GM23338 (cell line): Measurements from ENCODE around the gene MAP3K5. TPM values are rescaled to one million over a fixed set of nuclear protein-coding genes. Genes with fewer than 3 reads are reported as not detected.

Experiments
- ATAC-seq: fragments of 200-7000 bp; cut with Tn5 transposase; 3 replicates; pipeline ENCODE4 v1.9.1; 2020
- DNase-seq: peaks from one replicate; pipeline ENCODE4 v3.0.0-alpha.2; 2015; ENCODE audit warnings: low spot score
- H2AFZ ChIP-seq: fragments of 200-600 bp; sonication (generic); 2 replicates; pipeline ENCODE4 v1.8.0; 2016; ENCODE audit warnings: antibody characterized with exemption, mild to moderate bottlenecking, moderate library complexity
- H3F3A ChIP-seq: fragments of 200-600 bp; sonication (generic); replicated peaks from 2 replicates; pipeline ENCODE4 v1.8.0; 2017; ENCODE audit warnings: antibody characterized with exemption, mixed run types, low read depth
- H3K27ac ChIP-seq: fragments of 200-600 bp; sonication (generic); 2 replicates; pipeline ENCODE4 v1.6.1; 2016; ENCODE audit warnings: low read depth
- H3K27me3 ChIP-seq: fragments of 200-600 bp; sonication (generic); 2 replicates; pipeline ENCODE4 v1.8.0; 2016; ENCODE audit warnings: mild to moderate bottlenecking, mixed run types, moderate library complexity; ENCODE audit not compliant: insufficient read depth
- H3K36me3 ChIP-seq: fragments of 200-600 bp; sonication (generic); 2 replicates; pipeline ENCODE4 v1.8.0; 2016; ENCODE audit warnings: mild to moderate bottlenecking; ENCODE audit not compliant: insufficient read depth
- H3K4me1 ChIP-seq: fragments of 200-600 bp; sonication (generic); 2 replicates; pipeline ENCODE4 v1.8.0; 2016; ENCODE audit warnings: mild to moderate bottlenecking, moderate library complexity; ENCODE audit not compliant: insufficient read depth
- H3K4me2 ChIP-seq: fragments of 200-600 bp; sonication (generic); 2 replicates; pipeline ENCODE4 v1.7.1; 2017; ENCODE audit warnings: mixed run types
- H3K4me3 ChIP-seq: fragments of 200-600 bp; sonication (generic); 2 replicates; pipeline ENCODE4 v1.6.1; 2016; ENCODE audit warnings: mixed run types
- H3K79me2 ChIP-seq: fragments of 200-600 bp; sonication (generic); replicated peaks from 2 replicates; pipeline ENCODE4 v1.8.0; 2017; ENCODE audit warnings: mild to moderate bottlenecking; ENCODE audit not compliant: insufficient read depth
- H3K9me2 ChIP-seq: fragments of 200-600 bp; sonication (generic); 2 replicates; pipeline ENCODE4 v1.8.0; 2017; ENCODE audit not compliant: insufficient read depth
- H4K20me1 ChIP-seq: fragments of 200-600 bp; sonication (generic); replicated peaks from 2 replicates; pipeline ENCODE4 v1.8.0; 2017; ENCODE audit warnings: mild to moderate bottlenecking; ENCODE audit not compliant: insufficient read depth
- H3K27ac Mint-ChIP-seq: 2 replicates; pipeline ENCODE4 v1.8.0; 2020; ENCODE audit warnings: inconsistent platforms, mild to moderate bottlenecking, moderate library complexity, mixed read lengths
- H3K27me3 Mint-ChIP-seq: 3 replicates; pipeline ENCODE4 v1.8.0; 2022; ENCODE audit warnings: low read depth, mild to moderate bottlenecking, moderate library complexity, mixed read lengths, inconsistent platforms; ENCODE audit not compliant: insufficient read depth, poor library complexity
- H3K36me3 Mint-ChIP-seq: 3 replicates; pipeline ENCODE4 v1.8.0; 2021; ENCODE audit warnings: low read depth, mild to moderate bottlenecking, inconsistent platforms, moderate library complexity, mixed read lengths
- H3K4me1 Mint-ChIP-seq: 3 replicates; pipeline ENCODE4 v1.8.0; 2020; ENCODE audit warnings: mild to moderate bottlenecking, inconsistent platforms, mixed read lengths
- H3K4me3 Mint-ChIP-seq: 3 replicates; pipeline ENCODE4 v1.8.0; 2021; ENCODE audit warnings: moderate library complexity, mild to moderate bottlenecking, inconsistent platforms, mixed read lengths
- H3K9me3 Mint-ChIP-seq: 3 replicates; pipeline ENCODE4 v1.8.0; 2020; ENCODE audit warnings: moderate library complexity, mild to moderate bottlenecking, inconsistent platforms, mixed read lengths
- CREB1 ChIP-seq: fragments of 250-450 bp; sonication (Bioruptor Pico); IDR thresholded peaks from 2 replicates; pipeline ENCODE4 v1.5.0; 2020; ENCODE audit warnings: low read depth, mild to moderate bottlenecking, moderate library complexity
- EZH2 ChIP-seq: fragments of 200-600 bp; sonication (generic); IDR thresholded peaks from one replicate; pipeline ENCODE4 v1.8.0; 2017; ENCODE audit warnings: antibody characterized with exemption, mild to moderate bottlenecking, low read depth; ENCODE audit not compliant: unreplicated experiment
- EZH2phosphoT487 ChIP-seq: fragments of 200-600 bp; sonication (generic); IDR thresholded peaks from one replicate; pipeline ENCODE4 v1.8.1; 2018; ENCODE audit warnings: antibody characterized with exemption; ENCODE audit not compliant: unreplicated experiment
- JUNB ChIP-seq: IDR thresholded peaks from one replicate; pipeline ENCODE4 v1.6.1; 2016; ENCODE audit warnings: antibody characterized with exemption; ENCODE audit not compliant: unreplicated experiment
- NANOG ChIP-seq: IDR thresholded peaks from 2 replicates; pipeline ENCODE4 v1.6.1; 2016; ENCODE audit warnings: antibody characterized with exemption, borderline replicate concordance
- POLR2AphosphoS5 ChIP-seq: IDR thresholded peaks from 2 replicates; pipeline ENCODE4 v1.6.1; 2016; ENCODE audit warnings: antibody characterized with exemption, low read depth
- STAT1 ChIP-seq: IDR thresholded peaks from one replicate; pipeline ENCODE4 v1.6.1; 2016; ENCODE audit warnings: antibody characterized with exemption; ENCODE audit not compliant: unreplicated experiment
- ZNF331 ChIP-seq: fragments of 250-450 bp; sonication (Bioruptor Pico); IDR thresholded peaks from 2 replicates; pipeline ENCODE4 v1.5.0; 2020; ENCODE audit warnings: low read depth, mild to moderate bottlenecking, moderate library complexity
- polyA plus RNA-seq: library from polyadenylated mRNA; unstranded; fragments of >200 nt; fragmentation: Nextera tagmentation; extraction: Ambion mirVana; gene quantifications from 2 replicates; pipeline ENCODE4 v1.2.1, GENCODE V29; 2016
- total RNA-seq: library from RNA; depleted of rRNA; stranded (reverse); fragments of >200 nt; shearing (Covaris generic); gene quantifications from 2 replicates; pipeline ENCODE4 v1.2.3, GENCODE V29; 2014
- TF ChIP-seq, protein P1 (sequence below), 2 experiments: fragments of 200-600 bp in 1 of 2; sonication (generic) in 1 of 2; conservative IDR thresholded peaks; 2 replicates each; pipeline versions ENCODE4 v1.5.1 to v1.6.1; 2016 to 2017; ENCODE audit warnings: antibody characterized with exemption in 2 of 2, low read depth in 2 of 2, mild to moderate bottlenecking in 2 of 2, moderate library complexity in 1 of 2
- TF ChIP-seq, protein P2 (sequence below): IDR thresholded peaks from one replicate; pipeline ENCODE4 v1.6.1; 2018; ENCODE audit warnings: antibody characterized with exemption; ENCODE audit not compliant: unreplicated experiment

MAP3K5 gene
- total and polyA plus RNA-seq, 2 experiments from 2014 or later = 0.76 to 2.8 TPM

GRCh38 chr6:136550045-136550329, 242.3 kb downstream of the MAP3K5 start:
- Histone ChIP-seq H3K79me2 (peaks cover 47% of the 10 kb centered on the region), H3K27me3 (peaks cover 37% of the 10 kb centered on the region), H3K36me3 (no peaks in the 10 kb centered on the region), H3K27ac (no peak overlapping the region), H2AFZ (peak overlapping the region; percentile 25; the same call in 1 of the 2 replicates), H3F3A (0 out of 2 replicates have a peak, but pooled peaks cover under 1% of the 10 kb centered on the region), H3K4me3 (peak overlapping the region; percentile 93), H4K20me1 (peaks cover 4% of the 10 kb centered on the region), H3K9me2 (no peaks in the 10 kb centered on the region), H3K4me2 (peak overlapping the region; percentile 95), H3K4me1 (peaks cover 38% of the 10 kb centered on the region)
- no peak overlapping the region for H3K27ac Mint-ChIP-seq
- H3K36me3 Mint-ChIP-seq = no peaks in the 10 kb centered on the region; the same call in 2 of the 3 replicates
- no peak for DNase-seq
- H3K27me3 Mint-ChIP-seq = peaks cover 10% of the 10 kb centered on the region
- H3K4me1 Mint-ChIP-seq = peaks cover 39% of the 10 kb centered on the region
- no peaks in the 10 kb centered on the region for H3K9me3 Mint-ChIP-seq
- peak; percentile 55 for ATAC-seq
- peak overlapping the region; percentile 88; the same call in 2 of the 3 replicates for H3K4me3 Mint-ChIP-seq
- no peak for TF ChIP-seq STAT1
- TF ChIP-seq ZNF331 = no peak
- TF ChIP-seq, protein P1, sequence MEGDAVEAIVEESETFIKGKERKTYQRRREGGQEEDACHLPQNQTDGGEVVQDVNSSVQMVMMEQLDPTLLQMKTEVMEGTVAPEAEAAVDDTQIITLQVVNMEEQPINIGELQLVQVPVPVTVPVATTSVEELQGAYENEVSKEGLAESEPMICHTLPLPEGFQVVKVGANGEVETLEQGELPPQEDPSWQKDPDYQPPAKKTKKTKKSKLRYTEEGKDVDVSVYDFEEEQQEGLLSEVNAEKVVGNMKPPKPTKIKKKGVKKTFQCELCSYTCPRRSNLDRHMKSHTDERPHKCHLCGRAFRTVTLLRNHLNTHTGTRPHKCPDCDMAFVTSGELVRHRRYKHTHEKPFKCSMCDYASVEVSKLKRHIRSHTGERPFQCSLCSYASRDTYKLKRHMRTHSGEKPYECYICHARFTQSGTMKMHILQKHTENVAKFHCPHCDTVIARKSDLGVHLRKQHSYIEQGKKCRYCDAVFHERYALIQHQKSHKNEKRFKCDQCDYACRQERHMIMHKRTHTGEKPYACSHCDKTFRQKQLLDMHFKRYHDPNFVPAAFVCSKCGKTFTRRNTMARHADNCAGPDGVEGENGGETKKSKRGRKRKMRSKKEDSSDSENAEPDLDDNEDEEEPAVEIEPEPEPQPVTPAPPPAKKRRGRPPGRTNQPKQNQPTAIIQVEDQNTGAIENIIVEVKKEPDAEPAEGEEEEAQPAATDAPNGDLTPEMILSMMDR (conservative IDR thresholded peaks at IDR 0.05; ENCODE audit: low read depth in 2 of 2) = no peak
- no peak for TF ChIP-seq EZH2
- TF ChIP-seq POLR2AphosphoS5 = no peak
- no peak for TF ChIP-seq CREB1 (CRISPR knock-in tag)
- no peak for TF ChIP-seq JUNB
- TF ChIP-seq, protein P2, sequence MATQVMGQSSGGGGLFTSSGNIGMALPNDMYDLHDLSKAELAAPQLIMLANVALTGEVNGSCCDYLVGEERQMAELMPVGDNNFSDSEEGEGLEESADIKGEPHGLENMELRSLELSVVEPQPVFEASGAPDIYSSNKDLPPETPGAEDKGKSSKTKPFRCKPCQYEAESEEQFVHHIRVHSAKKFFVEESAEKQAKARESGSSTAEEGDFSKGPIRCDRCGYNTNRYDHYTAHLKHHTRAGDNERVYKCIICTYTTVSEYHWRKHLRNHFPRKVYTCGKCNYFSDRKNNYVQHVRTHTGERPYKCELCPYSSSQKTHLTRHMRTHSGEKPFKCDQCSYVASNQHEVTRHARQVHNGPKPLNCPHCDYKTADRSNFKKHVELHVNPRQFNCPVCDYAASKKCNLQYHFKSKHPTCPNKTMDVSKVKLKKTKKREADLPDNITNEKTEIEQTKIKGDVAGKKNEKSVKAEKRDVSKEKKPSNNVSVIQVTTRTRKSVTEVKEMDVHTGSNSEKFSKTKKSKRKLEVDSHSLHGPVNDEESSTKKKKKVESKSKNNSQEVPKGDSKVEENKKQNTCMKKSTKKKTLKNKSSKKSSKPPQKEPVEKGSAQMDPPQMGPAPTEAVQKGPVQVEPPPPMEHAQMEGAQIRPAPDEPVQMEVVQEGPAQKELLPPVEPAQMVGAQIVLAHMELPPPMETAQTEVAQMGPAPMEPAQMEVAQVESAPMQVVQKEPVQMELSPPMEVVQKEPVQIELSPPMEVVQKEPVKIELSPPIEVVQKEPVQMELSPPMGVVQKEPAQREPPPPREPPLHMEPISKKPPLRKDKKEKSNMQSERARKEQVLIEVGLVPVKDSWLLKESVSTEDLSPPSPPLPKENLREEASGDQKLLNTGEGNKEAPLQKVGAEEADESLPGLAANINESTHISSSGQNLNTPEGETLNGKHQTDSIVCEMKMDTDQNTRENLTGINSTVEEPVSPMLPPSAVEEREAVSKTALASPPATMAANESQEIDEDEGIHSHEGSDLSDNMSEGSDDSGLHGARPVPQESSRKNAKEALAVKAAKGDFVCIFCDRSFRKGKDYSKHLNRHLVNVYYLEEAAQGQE = no peak
- TF ChIP-seq NANOG = no peak

- H2AFZ ChIP-seq = peak overlapping the region; percentile 25
- no peaks in the 10 kb centered on the region for H3K9me2 ChIP-seq
- Mint-ChIP-seq H3K27ac (peak overlapping the region; percentile 91; the same call in 1 of the 2 replicates), H3K27me3 (peaks cover 10% of the 10 kb centered on the region), H3K36me3 (no peaks in the 10 kb centered on the region; the same call in 2 of the 3 replicates), H3K9me3 (no peaks in the 10 kb centered on the region), H3K4me1 (peaks cover 45% of the 10 kb centered on the region), H3K4me3 (peak overlapping the region; percentile 88)
- ATAC-seq (peak; percentile 9), DNase-seq (peak; percentile 64)
- peaks cover 43% of the 10 kb centered on the region for H3K4me1 ChIP-seq
- peak overlapping the region; percentile 95 for H3K4me2 ChIP-seq
- H3K27ac ChIP-seq = no peak overlapping the region
- peaks cover 52% of the 10 kb centered on the region for H3K79me2 ChIP-seq
- no peaks in the 10 kb centered on the region for H3K36me3 ChIP-seq
- H3K4me3 ChIP-seq = peak overlapping the region; percentile 93
- TF ChIP-seq EZH2phosphoT487 (no peak), STAT1 (no peak), EZH2 (no peak), POLR2AphosphoS5 (no peak), ZNF331 (no peak), NANOG (no peak)
- TF ChIP-seq, protein P2 = no peak
- peaks cover 35% of the 10 kb centered on the region for H3K27me3 ChIP-seq
- 0 out of 2 replicates have a peak, but pooled peaks cover 6% of the 10 kb centered on the region for H3F3A ChIP-seq
- peaks cover 4% of the 10 kb centered on the region for H4K20me1 ChIP-seq
Observed at GRCh38 chr6:136549300-136550044, 242.8 kb downstream of the MAP3K5 start.
